Uterus (tissue), 4 donors: ENCODE results near the gene KRT85. TPM values are rescaled to one million over a fixed set of nuclear protein-coding genes. Genes with fewer than 3 reads are reported as not detected.
"Not testable (repeated sequence)": the region's sequence is repeated elsewhere in the genome, so short reads cannot be mapped to it uniquely, and the experiment has no call there.

Experiments used
- DNase-seq, 2 donors: peaks; one replicate each; pipeline ENCODE4 v3.0.0-alpha.2; 2019 to 2020
- H3K27ac ChIP-seq, 2 donors: fragments of 200-600 bp; sonication (generic); 1 replicate in 1 of 2; 2 replicates in 1 of 2; pipeline ENCODE4 v1.5.1; 2016 to 2018
- H3K27me3 ChIP-seq, 2 donors: fragments of 200-600 bp; sonication (generic); one replicate each; pipeline ENCODE4 v1.5.1; 2018 to 2019; ENCODE audit warnings: control low read depth in 1 of 2
- H3K36me3 ChIP-seq, 2 donors: fragments of 200-600 bp; sonication (generic); one replicate each; pipeline ENCODE4 v1.5.1; 2019; ENCODE audit warnings: control low read depth in 1 of 2
- H3K4me1 ChIP-seq, 2 donors: fragments of 200-600 bp; sonication (generic); one replicate each; pipeline ENCODE4 v1.5.1; 2018 to 2019; ENCODE audit warnings: control low read depth in 1 of 2
- H3K4me3 ChIP-seq, 2 donors: fragments of 200-600 bp; sonication (generic); 1 replicate in 1 of 2; 2 replicates in 1 of 2; pipeline ENCODE4 v1.5.1; 2018 to 2019; ENCODE audit warnings: mild to moderate bottlenecking in 1 of 2
- H3K9me3 ChIP-seq, 2 donors: fragments of 200-600 bp; sonication (generic); one replicate each; pipeline ENCODE4 v1.5.1; 2019; ENCODE audit warnings: control low read depth in 1 of 2
- CTCF ChIP-seq, 4 experiments: fragments of 200-600 bp in 2 of 4; fragments of 450-650 bp in 2 of 4; sonication (generic) in 2 of 4; IDR thresholded peaks; one replicate each; pipeline ENCODE4 v1.5.1; 2016 to 2019; ENCODE audit warnings: antibody characterized with exemption in 4 of 4, mild to moderate bottlenecking in 2 of 4, moderate library complexity in 1 of 4
- POLR2A ChIP-seq, 2 donors: fragments of 450-650 bp; IDR thresholded peaks; one replicate each; pipeline ENCODE4 v1.6.1; 2016; ENCODE audit warnings: antibody characterized with exemption in 2 of 2, mild to moderate bottlenecking in 1 of 2, moderate library complexity in 1 of 2
- intact Hi-C: fragments of 100-400 bp; cut with DNase I; formaldehyde crosslinking; loops from one replicate; pipeline ENCODE4 v1.15.1; 2023; ENCODE audit warnings: low total_unique reads
- total RNA-seq, 4 donors: library from RNA; depleted of rRNA in 3 of 4; stranded (reverse); fragments of >200 nt in 3 of 4; gene quantifications; one replicate each; pipeline versions ENCODE4 v1.1.0 to v1.2.4, GENCODE V29; 2014 to 2023
- donor health status: DM: yes; HTN: yes; CAD: no.

The KRT85 gene
- total RNA-seq, 4 donors from 2014 or later, result 0.76 TPM; not detected in 3

GRCh38 chr12:52413782-52414345, 46.6 kb upstream of the KRT85 start:
- DNase-seq, result no peak
- Histone ChIP-seq H3K27ac (no peak overlapping the region), H3K4me1 (peaks cover 0 to 10% of the 10 kb centered on the region in 2 donors), H3K4me3 (no peak overlapping the region), H3K27me3 (no peaks in the 10 kb centered on the region), H3K36me3 (no peaks in the 10 kb centered on the region), H3K9me3 (no peaks in the 10 kb centered on the region)
- TF ChIP-seq POLR2A (IDR thresholded peaks at IDR 0.05), result no peak
- intact Hi-C loops, result no loop called here

GRCh38 chr12:52413202-52413601, 45.9 kb upstream of the KRT85 start:
- intact Hi-C loops, result no loop called here
- Histone ChIP-seq H3K4me3 (no peak overlapping the region), H3K27ac (no peak overlapping the region), H3K9me3 (no peaks in the 10 kb centered on the region), H3K27me3 (no peaks in the 10 kb centered on the region), H3K36me3 (no peaks in the 10 kb centered on the region), H3K4me1 (peaks cover 0 to 10% of the 10 kb centered on the region in 2 donors)
- TF ChIP-seq POLR2A (IDR thresholded peaks at IDR 0.05), result no peak
- no peak for TF ChIP-seq CTCF (IDR thresholded peaks at IDR 0.05)
- DNase-seq, result no peak

DNA sequence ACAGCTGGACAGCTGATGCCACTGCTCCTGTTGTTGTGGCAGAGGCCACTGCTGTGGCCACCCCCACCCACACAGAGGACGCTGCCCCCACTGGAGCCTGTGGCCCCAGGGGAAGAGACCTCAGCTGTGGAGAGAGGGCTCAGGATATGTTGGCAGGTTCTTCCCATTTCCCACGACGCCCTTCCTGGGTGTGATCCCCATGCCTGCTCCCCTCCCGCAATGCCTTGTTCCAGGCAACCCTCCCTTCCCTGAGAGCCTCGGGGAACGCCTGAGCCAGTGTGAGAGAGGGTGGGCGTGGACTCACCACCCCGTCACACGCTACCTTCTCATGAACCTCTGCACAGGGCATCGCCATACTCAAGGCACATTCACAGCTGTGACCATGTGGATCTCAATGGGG, 44.5 kb upstream of the KRT85 start:
- no peak overlapping the region for H3K27ac ChIP-seq
- H3K9me3 ChIP-seq, result no peaks in the 10 kb centered on the region
- H3K4me3 ChIP-seq, result no peak overlapping the region
- H3K4me1 ChIP-seq, result peaks cover 0 to 8% of the 10 kb centered on the region in 2 donors
- H3K27me3 ChIP-seq, result no peaks in the 10 kb centered on the region
- intact Hi-C loops, result no loop called here
- no peaks in the 10 kb centered on the region for H3K36me3 ChIP-seq
- TF ChIP-seq POLR2A (IDR thresholded peaks at IDR 0.05), result no peak
- TF ChIP-seq CTCF (IDR thresholded peaks at IDR 0.05), result no peak
- DNase-seq, result no peak

- H3K4me3 ChIP-seq, result not testable (repeated sequence)
Observed at GRCh38 chr12:52410589-52411248, 43.4 kb upstream of the KRT85 start.

GRCh38 chr12:52407918-52408317, 40.6 kb upstream of the KRT85 start:
- intact Hi-C loops, result no loop called here
- no peaks in the 10 kb centered on the region for H3K9me3 ChIP-seq
- H3K4me3 ChIP-seq, result no peak overlapping the region
- H3K27ac ChIP-seq, result no peak overlapping the region
- no peaks in the 10 kb centered on the region for H3K27me3 ChIP-seq
- H3K4me1 ChIP-seq, result no peaks in the 10 kb centered on the region
- TF ChIP-seq POLR2A (IDR thresholded peaks at IDR 0.05), result no peak
- no peak for TF ChIP-seq CTCF (IDR thresholded peaks at IDR 0.05)
- DNase-seq, result no peak
- no peaks in the 10 kb centered on the region for H3K36me3 ChIP-seq

More at GRCh38 chr12:52410589-52411248, 43.4 kb upstream of the KRT85 start:
- H3K27me3 ChIP-seq, H3K4me1 ChIP-seq, intact Hi-C loops, H3K27ac ChIP-seq, DNase-seq, H3K9me3 ChIP-seq, H3K36me3 ChIP-seq: not testable (repeated sequence)

DNA sequence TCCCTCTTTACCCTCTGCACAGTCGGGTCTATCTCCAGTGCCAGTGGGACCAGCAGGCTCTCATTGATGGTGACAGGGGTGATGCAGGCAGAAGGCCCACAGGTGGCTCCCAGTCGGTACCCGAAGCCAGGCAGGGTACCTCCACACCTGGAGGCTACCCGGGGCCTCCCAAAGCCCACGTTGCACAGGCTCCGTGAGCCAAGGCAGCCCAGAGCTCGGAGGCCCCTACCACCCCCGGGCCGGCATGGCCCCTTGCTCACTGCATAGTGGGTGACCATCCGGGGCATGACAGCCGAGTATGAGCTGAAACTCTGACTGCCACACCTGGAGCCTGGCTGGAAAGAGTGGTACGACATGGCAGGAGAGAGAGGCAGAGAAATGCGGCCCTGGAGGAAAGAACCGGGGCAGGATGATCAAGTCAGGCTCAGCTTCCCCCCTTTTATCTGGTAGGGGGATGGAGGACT, 38.7 kb upstream of the KRT85 start, which contains the start of gene KRT82:
Gene KRT82, minus strand, starts transcription at position 414 of the 464 bp plus-strand sequence. Its CDS starts 58 bp downstream, at position 356.
- Histone ChIP-seq H3K4me3 (no peak within 1 kb of the TSS), H3K9me3 (no peaks in the 10 kb centered on the region), H3K4me1 (no peaks in the 10 kb centered on the region), H3K36me3 (no peaks in the 10 kb centered on the region), H3K27ac (no peak within 1 kb of the TSS), H3K27me3 (no peaks in the 10 kb centered on the region)
- no peak for DNase-seq
- TF ChIP-seq POLR2A (IDR thresholded peaks at IDR 0.05), result no peak
- TF ChIP-seq CTCF (IDR thresholded peaks at IDR 0.05), result no peak
- intact Hi-C loops, result no loop called here
